ENCODE results near the gene DPP4. TPM values are rescaled to one million over a fixed set of nuclear protein-coding genes. Genes with fewer than 3 reads are reported as not detected.

Gene DPP4
- polyA plus RNA-seq, 2 of the 4 experiments (the other 2 are of a cell fraction), result 0.17 to 0.27 TPM

DNA sequence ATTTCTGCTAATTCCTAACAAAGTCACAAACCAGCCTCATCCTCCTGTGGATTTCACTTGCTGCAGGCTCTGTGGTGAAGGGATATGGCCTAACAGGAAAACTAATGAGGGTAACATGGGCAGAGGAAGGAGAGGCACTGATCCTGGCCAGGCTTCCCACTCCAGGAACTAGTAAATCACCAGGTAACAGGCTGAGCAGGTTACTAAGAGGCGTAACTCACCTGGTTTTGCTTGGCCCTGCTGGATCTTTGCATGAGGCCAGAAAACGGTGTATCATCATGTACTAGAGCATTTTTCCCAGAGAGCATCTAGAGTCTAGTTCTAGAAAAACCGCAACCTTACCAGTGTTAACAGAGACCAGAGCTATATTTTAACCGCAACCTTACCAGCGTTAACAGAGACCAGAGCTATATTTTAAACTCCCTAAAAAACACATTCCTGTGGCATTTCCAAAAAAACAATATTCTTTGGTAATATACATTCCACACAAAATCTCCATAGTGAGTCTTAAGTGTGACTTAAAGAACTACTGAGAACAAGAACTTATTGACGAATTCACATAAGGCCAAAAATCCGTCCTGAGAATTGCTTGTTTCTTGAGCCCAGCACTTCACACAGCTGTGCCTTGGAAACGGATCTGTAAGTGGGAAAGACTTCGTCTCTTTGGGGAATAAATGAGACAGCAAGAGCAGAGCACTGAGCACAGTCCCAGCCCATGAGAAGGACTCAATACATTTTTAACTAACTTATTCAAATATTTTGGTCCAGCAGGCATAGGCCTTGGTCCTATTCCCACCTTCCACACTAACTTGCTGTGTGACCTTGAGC, 43.4 kb downstream of the DPP4 start:
- 82% methylated on average over 9 of the region's 9 CpGs for WGBS (ENCODE audit: missing lambda C conversion rate)
- Histone ChIP-seq H3K4me2 (no peak overlapping the region), H3K4me3 (no peak overlapping the region), H3K9me3 (no peaks in the 10 kb centered on the region), H3K4me1 (peaks cover 30% of the 10 kb centered on the region), H3K27ac (no peak overlapping the region)
- ChIA-PET CTCF (no interaction called here), POLR2A (no interaction called here)
- no peak for DNase-seq (ENCODE audit: low read depth in 1 of 2, low spot score in 1 of 2)
- no peak for FAIRE-seq
- ATAC-seq, result no peak
- TF ChIP-seq ZFP36 (IDR thresholded peaks at IDR 0.05; ENCODE audit: borderline replicate concordance, partially characterized antibody), result no peak
- TF ChIP-seq JUN (IDR thresholded peaks at IDR 0.05), result no peak
- no peak for TF ChIP-seq CHD4 (IDR thresholded peaks at IDR 0.05; ENCODE audit: borderline replicate concordance)

DNA sequence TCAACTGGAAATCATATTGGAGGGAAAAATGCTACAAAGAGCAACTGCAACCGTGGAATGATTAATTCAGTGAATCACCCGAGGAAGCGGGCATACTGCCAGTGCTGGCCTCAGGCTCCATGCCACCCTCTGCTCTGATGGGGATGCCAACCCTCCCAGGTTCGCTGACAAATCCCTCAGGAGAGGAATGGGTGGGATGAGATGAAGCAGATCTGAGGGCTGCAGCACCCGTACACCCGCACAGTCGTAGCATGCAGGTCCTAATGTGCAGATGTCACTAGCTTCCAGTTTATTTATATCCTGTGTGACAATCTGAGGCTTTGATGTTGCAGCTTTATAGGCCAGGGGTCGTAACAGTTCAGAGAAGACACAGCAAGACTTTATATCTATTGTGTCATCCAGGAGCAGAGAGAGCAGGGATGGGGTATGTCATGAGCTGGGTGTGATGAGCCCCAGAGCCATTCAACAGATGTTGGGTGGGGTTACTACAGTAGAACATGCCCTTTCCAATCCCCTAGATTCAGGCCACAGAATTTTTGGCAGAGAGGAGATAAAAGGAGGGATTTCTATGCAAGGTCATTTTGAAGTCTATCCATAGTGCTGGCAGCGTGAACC, 44.6 kb downstream of the DPP4 start:
- peak in 1 of 2 experiments; percentile 13 for DNase-seq (ENCODE audit: low read depth in 1 of 2, low spot score in 1 of 2)
- no peak overlapping the region for H3K27ac ChIP-seq
- peak; percentile 66 to 75; a peak in 5 of 6 replicates for ATAC-seq
- no peaks in the 10 kb centered on the region for H3K9me3 ChIP-seq
- no peak for FAIRE-seq
- H3K4me1 ChIP-seq, result peaks cover 32% of the 10 kb centered on the region
- 38% methylated on average over 9 of the region's 9 CpGs for WGBS (ENCODE audit: missing lambda C conversion rate)
- CTCF ChIA-PET, result interaction anchor here (0.6 to 1.7 kb wide), 2 partner anchors 11 to 22 kb away, joined by 3 to 4 read pairs; no protein-coding TSS in a partner anchor
- peak overlapping the region; percentile 46 for H3K4me2 ChIP-seq
- POLR2A ChIA-PET, result no interaction called here
- no peak for TF ChIP-seq KDM1A (IDR thresholded peaks at IDR 0.05; ENCODE audit: low read depth)
- TF ChIP-seq FOXS1 (CRISPR knock-in tag; IDR thresholded peaks at IDR 0.05), result no peak
- no peak for TF ChIP-seq ZSCAN20 (CRISPR knock-in tag; IDR thresholded peaks at IDR 0.05)
- TF ChIP-seq, protein P1, sequence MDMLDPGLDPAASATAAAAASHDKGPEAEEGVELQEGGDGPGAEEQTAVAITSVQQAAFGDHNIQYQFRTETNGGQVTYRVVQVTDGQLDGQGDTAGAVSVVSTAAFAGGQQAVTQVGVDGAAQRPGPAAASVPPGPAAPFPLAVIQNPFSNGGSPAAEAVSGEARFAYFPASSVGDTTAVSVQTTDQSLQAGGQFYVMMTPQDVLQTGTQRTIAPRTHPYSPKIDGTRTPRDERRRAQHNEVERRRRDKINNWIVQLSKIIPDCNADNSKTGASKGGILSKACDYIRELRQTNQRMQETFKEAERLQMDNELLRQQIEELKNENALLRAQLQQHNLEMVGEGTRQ (IDR thresholded peaks at IDR 0.05), result no peak
- TF ChIP-seq CEBPB (IDR thresholded peaks at IDR 0.05), result no peak
- no peak for TF ChIP-seq POLR2AphosphoS2 (conservative IDR thresholded peaks at IDR 0.05; ENCODE audit: low read length)
- TF ChIP-seq MAZ (IDR thresholded peaks at IDR 0.05; ENCODE audit: borderline replicate concordance, low read depth, low read length), result no peak
- H3K4me3 ChIP-seq, result no peak overlapping the region

DNA sequence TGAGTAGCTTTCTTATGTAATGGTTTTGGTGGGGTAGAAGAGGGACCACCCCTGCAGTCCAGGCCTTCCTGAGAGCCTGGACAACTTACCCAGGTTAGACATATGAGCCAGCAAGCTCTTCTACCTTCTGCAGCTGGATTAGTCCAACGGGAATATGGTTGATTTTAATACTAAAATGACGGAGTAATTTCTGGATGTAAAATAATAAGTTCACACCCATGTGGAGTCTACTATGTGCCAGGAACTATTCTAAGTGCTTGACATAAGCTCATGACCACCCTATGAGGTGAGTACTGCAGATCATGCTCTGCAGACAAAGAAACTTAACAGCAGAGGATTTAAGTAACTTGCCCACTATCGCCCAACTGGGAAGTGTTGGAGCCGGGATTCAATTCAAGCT, 45.5 kb downstream of the DPP4 start:
- Histone ChIP-seq H3K27ac (no peak overlapping the region), H3K4me2 (peak overlapping the region; percentile 46; the same call in 2 of the 3 replicates), H3K9me3 (no peaks in the 10 kb centered on the region), H3K4me1 (peaks cover 32% of the 10 kb centered on the region), H3K4me3 (no peak overlapping the region)
- WGBS (ENCODE audit: missing lambda C conversion rate), result 75% methylated on average over 4 of the region's 4 CpGs
- ATAC-seq (no peak), DNase-seq (ENCODE audit: low read depth in 1 of 2, low spot score in 1 of 2) (no peak), FAIRE-seq (no peak)
- CTCF ChIA-PET, result interaction anchor here (1.7 kb wide), 1 partner anchor 21 kb away, joined by 4 read pairs; no protein-coding TSS in a partner anchor
- TF ChIP-seq HOXB5 (CRISPR knock-in tag; IDR thresholded peaks at IDR 0.05), result no peak
- no peak for TF ChIP-seq CBX8 (IDR thresholded peaks at IDR 0.05)
- TF ChIP-seq HOXA7 (CRISPR knock-in tag; IDR thresholded peaks at IDR 0.05), result no peak
- no peak for TF ChIP-seq CHD2 (IDR thresholded peaks at IDR 0.05; ENCODE audit: low read length, partially characterized antibody)
- TF ChIP-seq, protein P2, sequence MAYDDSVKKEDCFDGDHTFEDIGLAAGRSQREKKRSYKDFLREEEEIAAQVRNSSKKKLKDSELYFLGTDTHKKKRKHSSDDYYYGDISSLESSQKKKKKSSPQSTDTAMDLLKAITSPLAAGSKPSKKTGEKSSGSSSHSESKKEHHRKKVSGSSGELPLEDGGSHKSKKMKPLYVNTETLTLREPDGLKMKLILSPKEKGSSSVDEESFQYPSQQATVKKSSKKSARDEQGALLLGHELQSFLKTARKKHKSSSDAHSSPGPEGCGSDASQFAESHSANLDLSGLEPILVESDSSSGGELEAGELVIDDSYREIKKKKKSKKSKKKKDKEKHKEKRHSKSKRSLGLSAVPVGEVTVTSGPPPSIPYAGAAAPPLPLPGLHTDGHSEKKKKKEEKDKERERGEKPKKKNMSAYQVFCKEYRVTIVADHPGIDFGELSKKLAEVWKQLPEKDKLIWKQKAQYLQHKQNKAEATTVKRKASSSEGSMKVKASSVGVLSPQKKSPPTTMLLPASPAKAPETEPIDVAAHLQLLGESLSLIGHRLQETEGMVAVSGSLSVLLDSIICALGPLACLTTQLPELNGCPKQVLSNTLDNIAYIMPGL (CRISPR knock-in tag; IDR thresholded peaks at IDR 0.05; ENCODE audit: borderline replicate concordance), result no peak
- TF ChIP-seq ZC3H11A (IDR thresholded peaks at IDR 0.05), result no peak
- TF ChIP-seq, protein P3, sequence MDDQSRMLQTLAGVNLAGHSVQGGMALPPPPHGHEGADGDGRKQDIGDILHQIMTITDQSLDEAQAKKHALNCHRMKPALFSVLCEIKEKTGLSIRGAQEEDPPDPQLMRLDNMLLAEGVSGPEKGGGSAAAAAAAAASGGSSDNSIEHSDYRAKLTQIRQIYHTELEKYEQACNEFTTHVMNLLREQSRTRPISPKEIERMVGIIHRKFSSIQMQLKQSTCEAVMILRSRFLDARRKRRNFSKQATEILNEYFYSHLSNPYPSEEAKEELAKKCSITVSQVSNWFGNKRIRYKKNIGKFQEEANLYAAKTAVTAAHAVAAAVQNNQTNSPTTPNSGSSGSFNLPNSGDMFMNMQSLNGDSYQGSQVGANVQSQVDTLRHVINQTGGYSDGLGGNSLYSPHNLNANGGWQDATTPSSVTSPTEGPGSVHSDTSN (IDR thresholded peaks at IDR 0.05), result no peak
- no peak for TF ChIP-seq SREBF2 (IDR thresholded peaks at IDR 0.05)
- no peak for TF ChIP-seq CBX2 (IDR thresholded peaks at IDR 0.05; ENCODE audit: borderline replicate concordance, low read depth)
- TF ChIP-seq ZNF302 (CRISPR knock-in tag; IDR thresholded peaks at IDR 0.05), result no peak
- TF ChIP-seq, protein P4, sequence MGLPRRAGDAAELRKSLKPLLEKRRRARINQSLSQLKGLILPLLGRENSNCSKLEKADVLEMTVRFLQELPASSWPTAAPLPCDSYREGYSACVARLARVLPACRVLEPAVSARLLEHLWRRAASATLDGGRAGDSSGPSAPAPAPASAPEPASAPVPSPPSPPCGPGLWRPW (IDR thresholded peaks at IDR 0.05), result no peak
- no peak for TF ChIP-seq EHMT2 (IDR thresholded peaks at IDR 0.05; ENCODE audit: low read depth)
- TF ChIP-seq HEYL (CRISPR knock-in tag; IDR thresholded peaks at IDR 0.05), result no peak
- no peak for TF ChIP-seq NFE2L2 (conservative IDR thresholded peaks at IDR 0.05; ENCODE audit: low read length)
- no peak for TF ChIP-seq JUNB (IDR thresholded peaks at IDR 0.05)
- TF ChIP-seq, protein P5, sequence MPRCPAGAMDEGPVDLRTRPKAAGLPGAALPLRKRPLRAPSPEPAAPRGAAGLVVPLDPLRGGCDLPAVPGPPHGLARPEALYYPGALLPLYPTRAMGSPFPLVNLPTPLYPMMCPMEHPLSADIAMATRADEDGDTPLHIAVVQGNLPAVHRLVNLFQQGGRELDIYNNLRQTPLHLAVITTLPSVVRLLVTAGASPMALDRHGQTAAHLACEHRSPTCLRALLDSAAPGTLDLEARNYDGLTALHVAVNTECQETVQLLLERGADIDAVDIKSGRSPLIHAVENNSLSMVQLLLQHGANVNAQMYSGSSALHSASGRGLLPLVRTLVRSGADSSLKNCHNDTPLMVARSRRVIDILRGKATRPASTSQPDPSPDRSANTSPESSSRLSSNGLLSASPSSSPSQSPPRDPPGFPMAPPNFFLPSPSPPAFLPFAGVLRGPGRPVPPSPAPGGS (IDR thresholded peaks at IDR 0.05), result no peak
- TF ChIP-seq POLR2A (IDR thresholded peaks at IDR 0.05; ENCODE audit: low read length), result no peak
- TF ChIP-seq, protein P1 (IDR thresholded peaks at IDR 0.05), result no peak
- TF ChIP-seq RFX5 (IDR thresholded peaks at IDR 0.05), result no peak
- POLR2A ChIA-PET, result no interaction called here
